Mesodermal cell (in vitro differentiated cells): ENCODE data around the gene COMMD6.
A peak's percentile ranks its signal among the peaks of the same experiment; 100 is the strongest.

Source experiments
- H3K27ac ChIP-seq: 2 replicates; pipeline ENCODE4 v1.7.0; 2013; ENCODE audit warnings: mild to moderate bottlenecking, low read depth, low read length, moderate library complexity; ENCODE audit not compliant: severe bottlenecking
- H3K36me3 ChIP-seq: 2 replicates; pipeline ENCODE4 v1.7.1; 2013; ENCODE audit warnings: mild to moderate bottlenecking, low read length, moderate library complexity; ENCODE audit not compliant: control insufficient read depth, insufficient read depth
- H3K4me1 ChIP-seq: one replicate; pipeline ENCODE4 v1.7.1; 2013; ENCODE audit warnings: mild to moderate bottlenecking, low read length; ENCODE audit not compliant: insufficient read depth, control insufficient read depth, poor library complexity, severe bottlenecking
- H3K4me3 ChIP-seq: 2 replicates; pipeline ENCODE4 v1.7.0; 2013; ENCODE audit warnings: low read length, control low read depth, mild to moderate bottlenecking; ENCODE audit not compliant: insufficient read depth, poor library complexity, severe bottlenecking; ENCODE audit errors: extremely low read depth
- H3K9me3 ChIP-seq: 2 replicates; pipeline ENCODE4 v1.7.1; 2013; ENCODE audit warnings: mild to moderate bottlenecking, low read length, moderate library complexity; ENCODE audit not compliant: control insufficient read depth
- WGBS, 2 experiments: methylation state at CpG; one replicate each; pipeline ENCODE4 v1.1.5; 2013; ENCODE audit warnings: missing lambda C conversion rate in 2 of 2; ENCODE audit not compliant: insufficient coverage in 2 of 2; 5-methylcytosine and 5-hydroxymethylcytosine counted together

COMMD6 gene

GRCh38 chr13:75481176-75482069, 56.2 kb downstream of the COMMD6 start:
- Histone ChIP-seq H3K9me3 (no peaks in the 10 kb centered on the region), H3K27ac (peak overlapping the region; percentile 76), H3K36me3 (no peaks in the 10 kb centered on the region), H3K4me3 (peak overlapping the region; percentile 73), H3K4me1 (peaks cover 13% of the 10 kb centered on the region)
- WGBS, 2 experiments: 0% methylated on average over 84 to 88 of the region's 100 CpGs

- H3K9me3 ChIP-seq: no peaks in the 10 kb centered on the region
- 0 to 1% methylated on average over 19 to 42 of the region's 48 CpGs for WGBS, 2 experiments
- H3K36me3 ChIP-seq: no peaks in the 10 kb centered on the region
- peaks cover 7% of the 10 kb centered on the region for H3K4me1 ChIP-seq
- peak overlapping the region; percentile 73 for H3K4me3 ChIP-seq
- H3K27ac ChIP-seq: no peak overlapping the region
Measured at GRCh38 chr13:75480671-75481175, 56.9 kb downstream of the COMMD6 start.

DNA sequence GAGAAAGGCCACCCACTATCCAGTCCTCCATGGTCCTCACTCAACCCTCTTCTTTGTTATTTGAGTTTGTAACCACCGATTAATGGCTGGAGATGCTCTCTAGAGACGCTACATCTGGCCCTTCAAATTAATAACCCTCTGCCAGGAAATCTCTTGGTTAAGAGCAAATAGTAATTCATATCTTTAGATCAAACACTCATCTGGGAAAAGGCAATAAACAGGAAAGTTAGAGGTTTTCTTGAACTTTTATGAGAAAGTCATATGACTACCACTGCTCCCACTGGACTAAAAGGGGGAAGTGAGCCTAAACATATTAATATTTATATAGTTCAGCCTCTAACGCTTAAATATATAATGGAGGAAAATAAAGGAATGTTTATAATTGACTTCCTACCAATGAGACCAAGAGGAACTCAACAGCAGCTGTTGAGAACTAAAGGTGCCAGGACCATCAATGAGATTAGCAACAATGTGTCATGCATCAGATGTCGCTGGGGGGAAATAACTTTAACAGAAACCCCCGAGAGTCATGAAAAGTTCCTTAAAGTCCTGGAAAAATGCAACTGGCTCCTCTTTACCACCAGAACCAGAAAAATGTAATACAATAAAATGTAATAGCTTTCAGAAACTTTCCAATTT, 58.4 kb downstream of the COMMD6 start:
- WGBS, 2 experiments: 92% methylated on average over 1 of the region's 5 CpGs; no CpG with 5 or more reads in 1 of the 2 experiments
- H3K36me3 ChIP-seq: no peaks in the 10 kb centered on the region
- H3K27ac ChIP-seq: no peak overlapping the region
- H3K9me3 ChIP-seq: no peaks in the 10 kb centered on the region
- H3K4me1 ChIP-seq: peaks cover 7% of the 10 kb centered on the region
- no peak overlapping the region for H3K4me3 ChIP-seq

DNA sequence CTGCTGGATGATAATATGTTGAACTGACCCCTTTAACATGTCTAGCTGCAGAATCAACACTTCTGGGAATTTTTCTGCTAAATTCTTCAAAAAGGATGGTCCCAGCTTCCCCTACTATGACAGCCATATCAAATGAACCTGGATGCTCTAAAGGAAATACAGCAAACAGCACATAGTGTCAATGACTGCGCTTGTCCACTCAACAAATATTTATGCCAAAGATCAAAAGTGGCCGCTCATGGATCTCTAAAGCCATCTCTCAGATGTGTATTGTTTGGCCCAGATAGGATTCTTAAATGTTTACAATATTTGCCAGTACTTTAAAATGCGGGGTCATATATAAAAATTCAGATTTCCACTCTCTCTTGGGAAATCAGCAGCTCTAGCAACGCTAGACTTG, 59.0 kb downstream of the COMMD6 start:
- Histone ChIP-seq H3K36me3 (no peaks in the 10 kb centered on the region), H3K9me3 (no peaks in the 10 kb centered on the region), H3K4me3 (no peak overlapping the region), H3K27ac (no peak overlapping the region), H3K4me1 (peaks cover 7% of the 10 kb centered on the region)
- 88 to 100% methylated on average over 2 to 3 of the region's 4 CpGs for WGBS, 2 experiments
